Measurements from ENCODE around the gene PGAM5. TPM values are rescaled to one million over a fixed set of nuclear protein-coding genes. Genes with fewer than 3 reads are reported as not detected.
"Not testable (repeated sequence)": the region's sequence is repeated elsewhere in the genome, so short reads cannot be mapped to it uniquely, and the experiment has no call there.

Gene PGAM5
- total and polyA plus RNA-seq, 8 donors: 9.0 to 27.3 (median 16.3) TPM

GRCh38 chr12:132743831-132744230 is 33.2 kb downstream of the PGAM5 start:
- Histone ChIP-seq H3K27ac (no peak overlapping the region), H3K4me3 (no peak overlapping the region), H3K4me1 (no peaks in the 10 kb centered on the region), H3K9me3 (no peaks in the 10 kb centered on the region), H3K27me3 (no peaks in the 10 kb centered on the region), H3K36me3 (peaks cover 3 to 75% (median 30%) of the 10 kb centered on the region in 3 donors)
- ATAC-seq (no peak), FAIRE-seq (no peak), DNase-seq (no peak)
- 87 to 95% methylated on average over 13 of the region's 13 CpGs for WGBS, 2 donors
- intact Hi-C loops (cut with DNase I): no loop called here
- TF ChIP-seq CTCF (IDR thresholded peaks at IDR 0.05): no peak

- no peaks in the 10 kb centered on the region for H3K27me3 ChIP-seq
- FAIRE-seq (no peak), ATAC-seq (no peak), DNase-seq (no peak)
- no peaks in the 10 kb centered on the region for H3K9me3 ChIP-seq
- 83 to 86% methylated on average over 3 of the region's 3 CpGs for WGBS, 2 donors
- H3K36me3 ChIP-seq: peaks cover 3 to 68% (median 41%) of the 10 kb centered on the region in 3 donors
- intact Hi-C loops (cut with DNase I): loop anchor here in 1 of 3 donors (5.0 kb wide), 1 partner anchor 669 kb away; no protein-coding TSS in a partner anchor
- no peak for TF ChIP-seq CTCF (IDR thresholded peaks at IDR 0.05)
- H3K4me3 ChIP-seq: no peak overlapping the region
- H3K27ac ChIP-seq: no peak overlapping the region
- H3K4me1 ChIP-seq: no peaks in the 10 kb centered on the region
Observed at GRCh38 chr12:132746613-132747012, 36.0 kb downstream of the PGAM5 start.

GRCh38 chr12:132747395-132747794 is 36.8 kb downstream of the PGAM5 start:
- ATAC-seq (no peak), DNase-seq (peak in 1 of 6 donors; percentile 27), FAIRE-seq (no peak)
- whole genome bisulfite sequencing, 2 donors: 95 to 99% methylated on average over 11 of the region's 11 CpGs
- peaks cover 3 to 62% (median 41%) of the 10 kb centered on the region in 3 donors for H3K36me3 ChIP-seq
- H3K4me1 ChIP-seq: no peaks in the 10 kb centered on the region
- H3K27me3 ChIP-seq: no peaks in the 10 kb centered on the region
- H3K27ac ChIP-seq: no peak overlapping the region
- intact Hi-C loops (cut with DNase I): loop anchor here in 1 of 3 donors (5.0 kb wide), 1 partner anchor 670 kb away; no protein-coding TSS in a partner anchor
- no peak for TF ChIP-seq CTCF (IDR thresholded peaks at IDR 0.05)
- H3K4me3 ChIP-seq: no peak overlapping the region
- H3K9me3 ChIP-seq: no peaks in the 10 kb centered on the region

- peaks cover under 1 to 57% (median 44%) of the 10 kb centered on the region in 3 donors for H3K36me3 ChIP-seq
- H3K4me3 ChIP-seq: no peak overlapping the region
- peak in 1 of 6 donors; percentile 43 for DNase-seq
- no peak for FAIRE-seq
- H3K27me3 ChIP-seq: no peaks in the 10 kb centered on the region
- 92% methylated on average over 22 of the region's 22 CpGs for WGBS, 2 donors
- TF ChIP-seq CTCF (IDR thresholded peaks at IDR 0.05): no peak
- intact Hi-C loops (cut with DNase I): loop anchor here in 1 of 3 donors (5.0 kb wide), 1 partner anchor 671 kb away; no protein-coding TSS in a partner anchor
- no peak overlapping the region for H3K27ac ChIP-seq
- no peaks in the 10 kb centered on the region for H3K9me3 ChIP-seq
- no peaks in the 10 kb centered on the region for H3K4me1 ChIP-seq
- no peak for ATAC-seq
Observed at GRCh38 chr12:132747896-132748295, 37.3 kb downstream of the PGAM5 start.

- H3K27ac ChIP-seq: no peak overlapping the region
- no peaks in the 10 kb centered on the region for H3K9me3 ChIP-seq
- TF ChIP-seq CTCF (IDR thresholded peaks at IDR 0.05): no peak
- 87 to 90% methylated on average over 10 of the region's 10 CpGs for WGBS, 2 donors
- H3K27me3 ChIP-seq: no peaks in the 10 kb centered on the region
- intact Hi-C loops (cut with DNase I): loop anchor here in 1 of 3 donors (5.0 kb wide), 1 partner anchor 671 kb away; no protein-coding TSS in a partner anchor
- no peak for FAIRE-seq
- no peak for ATAC-seq
- H3K36me3 ChIP-seq: peaks cover 0 to 53% (median 47%) of the 10 kb centered on the region in 3 donors
- no peaks in the 10 kb centered on the region for H3K4me1 ChIP-seq
- peak in 1 of 6 donors; percentile 39 for DNase-seq
- H3K4me3 ChIP-seq: no peak overlapping the region
Observed at GRCh38 chr12:132748319-132748718, 37.7 kb downstream of the PGAM5 start.

- 93 to 97% methylated on average over 7 of the region's 7 CpGs for WGBS, 2 donors
- peaks cover 0 to 38% (median 18%) of the 10 kb centered on the region in 3 donors for H3K36me3 ChIP-seq
- H3K9me3 ChIP-seq; H3K4me1 ChIP-seq; FAIRE-seq; intact Hi-C loops (cut with DNase I); H3K27me3 ChIP-seq; ATAC-seq; H3K4me3 ChIP-seq; H3K27ac ChIP-seq: not testable (repeated sequence)
- peak in 1 of 6 donors; percentile 5 for DNase-seq
Observed at GRCh38 chr12:132753670-132754069, 43.0 kb downstream of the PGAM5 start.
